Endothelial cell of umbilical vein (primary cell): ENCODE measurements around the gene APOLD1. TPM values are rescaled to one million over a fixed set of nuclear protein-coding genes. Genes with fewer than 3 reads are reported as not detected.

Experiments
- BruUV-seq: library from RNA; stranded (reverse); fragments of 400-500 nt; replicated peaks from 2 replicates; lab custom pipeline; 2021; lab: Mats Ljungman, UMichigan
- CTCF ChIA-PET: fragments of 300-600, 350-600 bp; sonication (Branson Sonifier 250); formaldehyde crosslinking; loops from one replicate; lab custom pipeline; 2021; ENCODE audit warnings: antibody characterized with exemption, inconsistent platforms; lab: Charles Lee
- POLR2A ChIA-PET: fragments of 300-600, 350-600 bp; sonication (Branson Sonifier 250); formaldehyde crosslinking; loops from one replicate; lab custom pipeline; 2021; ENCODE audit warnings: antibody characterized with exemption, inconsistent platforms; lab: Charles Lee
- DNase-seq: peaks from one replicate; pipeline ENCODE4 v3.0.0-alpha.2; 2011; ENCODE audit warnings: low read depth, low spot score
- FAIRE-seq: peaks from 2 replicates; lab custom pipeline; 2011; peaks lifted over from hg19 to GRCh38; lab: Jason Lieb, UNC
- H2AFZ ChIP-seq: 2 replicates; pipeline ENCODE4 v1.6.0; 2012; ENCODE audit warnings: low read depth, low read length, control low read depth, inconsistent platforms
- H3K27ac ChIP-seq: 2 replicates; pipeline ENCODE4 v1.5.1; 2011; ENCODE audit warnings: low read depth, mild to moderate bottlenecking, control low read depth, low read length, moderate library complexity; ENCODE audit not compliant: insufficient read depth
- H3K27me3 ChIP-seq, 2 experiments: 2 replicates each; pipeline versions ENCODE4 v1.6.0 to v1.6.1; 2011; ENCODE audit warnings: low read length in 2 of 2, mixed read lengths in 1 of 2; ENCODE audit not compliant: control insufficient read depth in 2 of 2, insufficient read depth in 2 of 2
- H3K36me3 ChIP-seq, 2 experiments: 2 replicates in 1 of 2; 3 replicates in 1 of 2; pipeline ENCODE4 v1.5.1; 2011; ENCODE audit warnings: low read length in 2 of 2, mild to moderate bottlenecking in 1 of 2, moderate library complexity in 1 of 2; ENCODE audit not compliant: control insufficient read depth in 2 of 2, insufficient read depth in 2 of 2; ENCODE audit errors: extremely low read depth in 1 of 2
- H3K4me1 ChIP-seq: 3 replicates; pipeline ENCODE4 v1.5.1; 2011; ENCODE audit warnings: mild to moderate bottlenecking, low read length; ENCODE audit not compliant: control insufficient read depth, insufficient read depth; ENCODE audit errors: extremely low read depth
- H3K4me2 ChIP-seq: 2 replicates; pipeline ENCODE4 v1.6.1; 2011; ENCODE audit warnings: low read length, control low read depth, mixed read lengths; ENCODE audit not compliant: insufficient read depth
- H3K4me3 ChIP-seq, 3 experiments: fragments of 200-600 bp in 1 of 3; sonication (generic), shearing (Covaris generic) in 1 of 3; replicated peaks in 1 of 3; 2 replicates each; pipeline ENCODE4 v1.5.1; 2011 to 2016; ENCODE audit warnings: control low read depth in 3 of 3, low read length in 3 of 3, mild to moderate bottlenecking in 2 of 3, inconsistent platforms in 1 of 3, low read depth in 1 of 3, moderate library complexity in 1 of 3; ENCODE audit not compliant: insufficient read depth in 1 of 3
- H3K79me2 ChIP-seq: 2 replicates; pipeline ENCODE4 v1.6.0; 2012; ENCODE audit warnings: low read length, inconsistent platforms; ENCODE audit not compliant: control insufficient read depth, insufficient read depth
- H3K9ac ChIP-seq: replicated peaks from 2 replicates; pipeline ENCODE3; 2011; ENCODE audit warnings: low read length, control low read depth; ENCODE audit not compliant: insufficient read depth; ENCODE audit errors: extremely low read depth
- H3K9me1 ChIP-seq: replicated peaks from 3 replicates; pipeline ENCODE4 v1.6.0; 2011; ENCODE audit warnings: mild to moderate bottlenecking, low read length; ENCODE audit not compliant: control insufficient read depth, insufficient read depth; ENCODE audit errors: extremely low read depth
- H3K9me3 ChIP-seq: replicated peaks from 2 replicates; pipeline ENCODE4 v1.5.1; 2012; ENCODE audit warnings: low read length, inconsistent platforms; ENCODE audit not compliant: control insufficient read depth, insufficient read depth
- H4K20me1 ChIP-seq: replicated peaks from 2 replicates; pipeline ENCODE3; 2011; ENCODE audit warnings: mild to moderate bottlenecking, low read length; ENCODE audit not compliant: control insufficient read depth, insufficient read depth; ENCODE audit errors: extremely low read depth
- EZH2 ChIP-seq: IDR thresholded peaks from 2 replicates; pipeline ENCODE4 v1.6.1; 2012; ENCODE audit warnings: borderline replicate concordance, low read depth, mild to moderate bottlenecking, moderate library complexity, low read length, inconsistent platforms; ENCODE audit not compliant: severe bottlenecking
- FOS ChIP-seq: IDR thresholded peaks from 2 replicates; pipeline ENCODE4 v1.6.1; 2011; ENCODE audit warnings: mild to moderate bottlenecking, low read length, moderate library complexity, borderline replicate concordance; ENCODE audit not compliant: insufficient read depth
- GATA2 ChIP-seq: IDR thresholded peaks from 2 replicates; pipeline ENCODE4 v1.7.0; 2011; ENCODE audit warnings: low read depth, mild to moderate bottlenecking, moderate library complexity, mixed read lengths, low read length; ENCODE audit not compliant: insufficient read length, insufficient read depth
- JUN ChIP-seq: IDR thresholded peaks from 2 replicates; pipeline ENCODE4 v1.6.1; 2011; ENCODE audit warnings: borderline replicate concordance, low read depth; ENCODE audit not compliant: insufficient read length, insufficient read depth
- MAX ChIP-seq: IDR thresholded peaks from 2 replicates; pipeline ENCODE4 v1.6.1; 2011; ENCODE audit not compliant: insufficient read depth, insufficient read length
- MYC ChIP-seq: IDR thresholded peaks from one replicate; pipeline ENCODE4 v1.6.1; 2011; ENCODE audit warnings: mild to moderate bottlenecking, low read depth, low read length
- POLR2AphosphoS5 ChIP-seq: IDR thresholded peaks from 2 replicates; pipeline ENCODE4 v1.6.1; 2012; ENCODE audit warnings: low read depth, mild to moderate bottlenecking, control low read depth, low read length, moderate library complexity; ENCODE audit not compliant: insufficient read depth
- dilution Hi-C: fragments of 300-500 bp; cut with MboI; formaldehyde crosslinking; loops from one replicate; pipeline ENCODE4 v1.15.0; 2019; ENCODE audit warnings: low sequenced_read_pairs; ENCODE audit not compliant: extremely low pct_ligation_motif_present
- intact Hi-C: fragments of 100-400 bp; cut with micrococcal nuclease; formaldehyde crosslinking; loops from one replicate; pipeline ENCODE4 v1.10.0; 2022
- polyA plus RNA-seq, 4 experiments: library from polyadenylated mRNA; depleted of rRNA in 3 of 4; stranded (reverse) in 3 of 4; unstranded in 1 of 4; fragments of >200 nt; gene quantifications; 2 replicates each; pipeline versions ENCODE4 v1.2.1 to v1.2.3, GENCODE V29; 2011 to 2012; ENCODE audit warnings: missing spikeins in 1 of 4
- total RNA-seq: library from RNA; stranded (reverse); gene quantifications from 2 replicates; pipeline ENCODE4 v1.2.3, GENCODE V29; 2021
- TF ChIP-seq, protein P1 (sequence below), 2 donors: IDR thresholded peaks; 1 replicate in 1 of 2; 2 replicates in 1 of 2; pipeline ENCODE4 v1.5.1; 2011; ENCODE audit warnings: low read length in 2 of 2, mild to moderate bottlenecking in 2 of 2, moderate library complexity in 2 of 2, control low read depth in 1 of 2, inconsistent platforms in 1 of 2, low read depth in 1 of 2; ENCODE audit not compliant: insufficient read depth in 1 of 2; ENCODE audit errors: extremely low read depth in 1 of 2

The APOLD1 gene
- total and polyA plus RNA-seq, 2 donors (not counting 3 experiments of a cell fraction or from before 2014, with no cell fraction given): 3.7 to 6.0 TPM

DNA sequence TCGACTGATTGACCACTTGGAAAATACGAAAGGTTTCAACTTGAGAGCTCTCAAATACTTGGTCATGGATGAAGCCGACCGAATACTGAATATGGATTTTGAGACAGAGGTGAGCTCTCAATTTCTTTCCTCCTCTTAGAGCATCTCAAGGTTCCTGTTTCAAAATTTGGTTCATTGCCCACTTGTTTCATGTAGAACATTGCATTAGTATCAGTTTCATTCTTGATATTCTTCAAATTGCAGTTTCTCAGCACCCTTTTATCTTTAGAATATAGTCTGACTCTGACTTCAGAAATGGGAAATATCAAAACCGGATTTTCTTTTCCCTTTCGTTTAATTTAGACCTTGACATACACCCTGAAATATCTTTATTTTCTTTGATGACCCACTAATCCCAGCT is 36.5 kb downstream of the APOLD1 start:
- intact Hi-C loops: loop anchor here (5.0 kb wide), 1 partner anchor 275 kb away; no protein-coding TSS in a partner anchor
- CTCF ChIA-PET: interaction anchor here (0.8 to 5.3 kb wide), 4 partner anchors 8 to 83 kb away, joined by 3 to 25 read pairs (median 4); partner anchors contain the start of gene DDX47
- Histone ChIP-seq H3K9ac (peak overlapping the region; percentile 87), H3K27me3 (no peaks in the 10 kb centered on the region), H3K36me3 (peaks cover 14 to 41% of the 10 kb centered on the region in 2 experiments), H3K79me2 (peaks cover 34% of the 10 kb centered on the region), H3K4me1 (peaks cover 46% of the 10 kb centered on the region), H3K27ac (peak overlapping the region; percentile 98), H3K4me2 (no peak overlapping the region), H3K9me3 (no peaks in the 10 kb centered on the region), H3K4me3 (no peak overlapping the region), H2AFZ (no peak overlapping the region), H3K9me1 (no peaks in the 10 kb centered on the region), H4K20me1 (no peaks in the 10 kb centered on the region)
- DNase-seq (no peak), FAIRE-seq (no peak)
- dilution Hi-C loops: no loop called here
- POLR2A ChIA-PET: no interaction called here
- no TSS peak for BruUV-seq
- no peak for TF ChIP-seq GATA2
- TF ChIP-seq JUN: no peak
- no peak for TF ChIP-seq EZH2
- TF ChIP-seq, protein P1, sequence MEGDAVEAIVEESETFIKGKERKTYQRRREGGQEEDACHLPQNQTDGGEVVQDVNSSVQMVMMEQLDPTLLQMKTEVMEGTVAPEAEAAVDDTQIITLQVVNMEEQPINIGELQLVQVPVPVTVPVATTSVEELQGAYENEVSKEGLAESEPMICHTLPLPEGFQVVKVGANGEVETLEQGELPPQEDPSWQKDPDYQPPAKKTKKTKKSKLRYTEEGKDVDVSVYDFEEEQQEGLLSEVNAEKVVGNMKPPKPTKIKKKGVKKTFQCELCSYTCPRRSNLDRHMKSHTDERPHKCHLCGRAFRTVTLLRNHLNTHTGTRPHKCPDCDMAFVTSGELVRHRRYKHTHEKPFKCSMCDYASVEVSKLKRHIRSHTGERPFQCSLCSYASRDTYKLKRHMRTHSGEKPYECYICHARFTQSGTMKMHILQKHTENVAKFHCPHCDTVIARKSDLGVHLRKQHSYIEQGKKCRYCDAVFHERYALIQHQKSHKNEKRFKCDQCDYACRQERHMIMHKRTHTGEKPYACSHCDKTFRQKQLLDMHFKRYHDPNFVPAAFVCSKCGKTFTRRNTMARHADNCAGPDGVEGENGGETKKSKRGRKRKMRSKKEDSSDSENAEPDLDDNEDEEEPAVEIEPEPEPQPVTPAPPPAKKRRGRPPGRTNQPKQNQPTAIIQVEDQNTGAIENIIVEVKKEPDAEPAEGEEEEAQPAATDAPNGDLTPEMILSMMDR (IDR thresholded peaks at IDR 0.05; ENCODE audit: extremely low read depth in 1 of 2, insufficient read depth in 1 of 2, low read depth in 1 of 2, low read length in 2 of 2): no peak
- TF ChIP-seq MYC: no peak
- TF ChIP-seq FOS: no peak
- TF ChIP-seq MAX: no peak
- no peak for TF ChIP-seq POLR2AphosphoS5
